ENCODE results near the gene CCDC34.

CCDC34 gene

GRCh38 chr11:27356624-27357222 is 6.3 kb downstream of the CCDC34 start:
- WGBS (ENCODE audit: extremely low coverage, insufficient coverage, low lambda C conversion rate): no CpG with 5 or more reads among the region's 5 CpGs
- Histone ChIP-seq H2BK5ac (ENCODE audit: low read length) (no peak overlapping the region), H3K4ac (ENCODE audit: low read depth, low read length) (no peak overlapping the region), H3K4me1 (ENCODE audit: control insufficient read depth, low read depth, low read length) (peaks cover 5% of the 10 kb centered on the region), H3K36me3 (ENCODE audit: control insufficient read depth, insufficient read depth, low read length) (no peaks in the 10 kb centered on the region), H3K27me3 (ENCODE audit: insufficient read depth, low read length, poor library complexity) (no peaks in the 10 kb centered on the region), H4K8ac (ENCODE audit: low read depth, low read length) (no peak overlapping the region), H3K4me3 (ENCODE audit: low read length) (no peak overlapping the region), H3K56ac (ENCODE audit: low read length) (no peak overlapping the region), H3K79me1 (ENCODE audit: low read length) (no peaks in the 10 kb centered on the region), H3K9ac (ENCODE audit: low read length) (no peak overlapping the region), H2AK5ac (ENCODE audit: low read length) (no peak overlapping the region), H4K5ac (ENCODE audit: low read length) (no peak overlapping the region), H3K4me2 (ENCODE audit: low read length) (no peak overlapping the region), H2BK120ac (ENCODE audit: low read depth, low read length) (no peak overlapping the region), H3K23ac (ENCODE audit: low read length) (no peak overlapping the region), H3K18ac (ENCODE audit: low read length) (no peak overlapping the region), H3K79me2 (ENCODE audit: control insufficient read depth, insufficient read depth, low read length) (no peaks in the 10 kb centered on the region), H3K27ac (ENCODE audit: low read depth, low read length) (no peak overlapping the region), H2BK15ac (replicated peaks; ENCODE audit: low read depth) (no peak overlapping the region)
- DNase-seq: no peak

GRCh38 chr11:27355575-27356104 is 7.4 kb downstream of the CCDC34 start:
- H4K5ac ChIP-seq (ENCODE audit: low read length): no peak overlapping the region
- WGBS (ENCODE audit: extremely low coverage, insufficient coverage, low lambda C conversion rate): no CpG with 5 or more reads among the region's 3 CpGs
- no peaks in the 10 kb centered on the region for H3K79me1 ChIP-seq (ENCODE audit: low read length)
- H3K27ac ChIP-seq (ENCODE audit: low read depth, low read length): no peak overlapping the region
- no peak overlapping the region for H2BK5ac ChIP-seq (ENCODE audit: low read length)
- no peak overlapping the region for H3K56ac ChIP-seq (ENCODE audit: low read length)
- no peak overlapping the region for H3K18ac ChIP-seq (ENCODE audit: low read length)
- DNase-seq: no peak
- H3K4me2 ChIP-seq (ENCODE audit: low read length): no peak overlapping the region
- H2AK5ac ChIP-seq (ENCODE audit: low read length): no peak overlapping the region
- H3K27me3 ChIP-seq (ENCODE audit: insufficient read depth, low read length, poor library complexity): no peaks in the 10 kb centered on the region
- no peak overlapping the region for H3K4me3 ChIP-seq (ENCODE audit: low read length)
- no peak overlapping the region for H3K4ac ChIP-seq (ENCODE audit: low read depth, low read length)
- H3K79me2 ChIP-seq (ENCODE audit: control insufficient read depth, insufficient read depth, low read length): no peaks in the 10 kb centered on the region
- H3K23ac ChIP-seq (ENCODE audit: low read length): no peak overlapping the region
- H3K4me1 ChIP-seq (ENCODE audit: control insufficient read depth, low read depth, low read length): peaks cover 5% of the 10 kb centered on the region
- H3K36me3 ChIP-seq (ENCODE audit: control insufficient read depth, insufficient read depth, low read length): no peaks in the 10 kb centered on the region
- H3K9ac ChIP-seq (ENCODE audit: low read length): no peak overlapping the region
- no peak overlapping the region for H2BK120ac ChIP-seq (ENCODE audit: low read depth, low read length)
- H2BK15ac ChIP-seq (replicated peaks; ENCODE audit: low read depth): no peak overlapping the region
- no peak overlapping the region for H4K8ac ChIP-seq (ENCODE audit: low read depth, low read length)

- Histone ChIP-seq H2BK5ac (ENCODE audit: low read length) (no peak overlapping the region), H3K36me3 (ENCODE audit: control insufficient read depth, insufficient read depth, low read length) (no peaks in the 10 kb centered on the region), H3K79me2 (ENCODE audit: control insufficient read depth, insufficient read depth, low read length) (no peaks in the 10 kb centered on the region), H3K4me3 (ENCODE audit: low read length) (no peak overlapping the region), H3K4me2 (ENCODE audit: low read length) (no peak overlapping the region), H3K4me1 (ENCODE audit: control insufficient read depth, low read depth, low read length) (peaks cover 3% of the 10 kb centered on the region), H3K79me1 (ENCODE audit: low read length) (no peaks in the 10 kb centered on the region), H2AK5ac (ENCODE audit: low read length) (no peak overlapping the region), H3K9ac (ENCODE audit: low read length) (no peak overlapping the region), H3K18ac (ENCODE audit: low read length) (no peak overlapping the region), H2BK15ac (replicated peaks; ENCODE audit: low read depth) (no peak overlapping the region), H3K23ac (ENCODE audit: low read length) (no peak overlapping the region), H4K8ac (ENCODE audit: low read depth, low read length) (no peak overlapping the region), H3K56ac (ENCODE audit: low read length) (no peak overlapping the region), H2BK120ac (ENCODE audit: low read depth, low read length) (no peak overlapping the region), H4K5ac (ENCODE audit: low read length) (no peak overlapping the region), H3K4ac (ENCODE audit: low read depth, low read length) (no peak overlapping the region), H3K27ac (ENCODE audit: low read depth, low read length) (no peak overlapping the region), H3K27me3 (ENCODE audit: insufficient read depth, low read length, poor library complexity) (no peaks in the 10 kb centered on the region)
- no CpG with 5 or more reads among the region's 5 CpGs for WGBS (ENCODE audit: extremely low coverage, insufficient coverage, low lambda C conversion rate)
- no peak for DNase-seq
Observed at GRCh38 chr11:27354359-27354965, 8.6 kb downstream of the CCDC34 start.

GRCh38 chr11:27353593-27354358 is 9.2 kb downstream of the CCDC34 start:
- Histone ChIP-seq H3K56ac (ENCODE audit: low read length) (no peak overlapping the region), H3K36me3 (ENCODE audit: control insufficient read depth, insufficient read depth, low read length) (no peaks in the 10 kb centered on the region), H2BK5ac (ENCODE audit: low read length) (no peak overlapping the region), H4K8ac (ENCODE audit: low read depth, low read length) (no peak overlapping the region), H2BK15ac (replicated peaks; ENCODE audit: low read depth) (no peak overlapping the region), H3K27ac (ENCODE audit: low read depth, low read length) (no peak overlapping the region), H3K4me1 (ENCODE audit: control insufficient read depth, low read depth, low read length) (no peaks in the 10 kb centered on the region), H3K79me1 (ENCODE audit: low read length) (no peaks in the 10 kb centered on the region), H3K79me2 (ENCODE audit: control insufficient read depth, insufficient read depth, low read length) (no peaks in the 10 kb centered on the region), H3K27me3 (ENCODE audit: insufficient read depth, low read length, poor library complexity) (no peaks in the 10 kb centered on the region), H2BK120ac (ENCODE audit: low read depth, low read length) (no peak overlapping the region), H3K4me3 (ENCODE audit: low read length) (no peak overlapping the region), H4K5ac (ENCODE audit: low read length) (no peak overlapping the region), H3K4me2 (ENCODE audit: low read length) (no peak overlapping the region), H3K23ac (ENCODE audit: low read length) (no peak overlapping the region), H2AK5ac (ENCODE audit: low read length) (no peak overlapping the region), H3K4ac (ENCODE audit: low read depth, low read length) (no peak overlapping the region), H3K9ac (ENCODE audit: low read length) (no peak overlapping the region), H3K18ac (ENCODE audit: low read length) (no peak overlapping the region)
- no peak for DNase-seq
- no CpG with 5 or more reads among the region's 2 CpGs for WGBS (ENCODE audit: extremely low coverage, insufficient coverage, low lambda C conversion rate)

- Histone ChIP-seq H2BK5ac (ENCODE audit: low read length) (no peak overlapping the region), H3K56ac (ENCODE audit: low read length) (no peak overlapping the region), H3K4me2 (ENCODE audit: low read length) (no peak overlapping the region), H3K27me3 (ENCODE audit: insufficient read depth, low read length, poor library complexity) (no peaks in the 10 kb centered on the region), H2AK5ac (ENCODE audit: low read length) (no peak overlapping the region), H4K5ac (ENCODE audit: low read length) (no peak overlapping the region), H3K4me3 (ENCODE audit: low read length) (no peak overlapping the region), H3K23ac (ENCODE audit: low read length) (no peak overlapping the region), H3K27ac (ENCODE audit: low read depth, low read length) (no peak overlapping the region), H3K9ac (ENCODE audit: low read length) (no peak overlapping the region), H3K18ac (ENCODE audit: low read length) (no peak overlapping the region), H3K79me1 (ENCODE audit: low read length) (no peaks in the 10 kb centered on the region), H3K79me2 (ENCODE audit: control insufficient read depth, insufficient read depth, low read length) (no peaks in the 10 kb centered on the region), H3K4ac (ENCODE audit: low read depth, low read length) (no peak overlapping the region), H2BK120ac (ENCODE audit: low read depth, low read length) (no peak overlapping the region), H4K8ac (ENCODE audit: low read depth, low read length) (no peak overlapping the region), H2BK15ac (replicated peaks; ENCODE audit: low read depth) (no peak overlapping the region), H3K4me1 (ENCODE audit: control insufficient read depth, low read depth, low read length) (no peaks in the 10 kb centered on the region), H3K36me3 (ENCODE audit: control insufficient read depth, insufficient read depth, low read length) (no peaks in the 10 kb centered on the region)
- DNase-seq: peak; percentile 40
- WGBS (ENCODE audit: extremely low coverage, insufficient coverage, low lambda C conversion rate): no CpG with 5 or more reads among the region's 2 CpGs
Observed at GRCh38 chr11:27352781-27353180, 10.2 kb downstream of the CCDC34 start.

All from mesendoderm (in vitro differentiated cells).